ENCODE measurements around the gene PTS.
"Not testable (repeated sequence)": the region's sequence is repeated elsewhere in the genome, so short reads cannot be mapped to it uniquely, and the experiment has no call there.

PTS gene

GRCh38 chr11:112226062-112226830 lies at the start of gene PTS:
Gene PTS (plus strand): TSS chr11:112226428. CDS start chr11:112226444, 16 bp downstream.
- peak; percentile 64 to 72 for DNase-seq

DNA sequence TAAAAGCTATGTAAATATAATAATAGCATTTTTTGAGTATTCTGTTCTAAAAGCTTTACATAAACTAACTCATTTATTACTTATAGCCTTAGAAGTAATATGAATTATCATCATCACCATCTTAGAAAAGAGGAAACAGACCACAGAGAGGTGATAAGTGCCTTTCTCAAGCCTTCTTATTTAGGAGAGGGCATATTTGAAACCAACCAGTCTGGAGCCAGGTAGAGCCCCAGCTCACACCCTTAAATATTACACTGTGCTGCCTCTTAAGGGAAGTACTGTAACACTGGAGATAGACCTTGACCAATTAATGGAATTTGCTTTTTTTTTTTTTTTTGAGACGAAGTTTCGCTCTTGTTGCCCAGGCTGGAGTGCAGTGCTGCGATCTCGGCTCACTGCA lies 48.6 kb upstream of the PTS start:
- DNase-seq, result no peak

DNA sequence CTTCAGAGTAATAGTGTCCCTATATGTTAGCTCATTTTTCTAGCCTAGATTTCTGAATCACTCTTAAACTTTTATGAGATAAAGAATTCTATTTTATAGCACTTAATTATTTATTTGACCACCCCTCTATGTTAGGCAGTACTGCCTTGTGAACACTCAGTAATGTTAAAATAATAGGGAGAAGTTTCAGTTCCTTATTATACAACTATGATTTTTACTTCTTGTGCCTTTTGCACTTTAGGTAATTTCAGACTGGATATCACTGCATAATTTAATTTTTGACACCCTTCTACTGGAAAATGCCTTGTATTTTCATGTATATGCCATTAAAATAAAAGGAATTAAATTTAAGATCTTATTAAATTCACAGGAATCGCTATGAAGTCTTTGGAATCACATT lies 47.8 kb upstream of the PTS start:
- DNase-seq, result no peak

- no peak for DNase-seq
Measured at GRCh38 chr11:112178936-112179335, 47.3 kb upstream of the PTS start.

DNA sequence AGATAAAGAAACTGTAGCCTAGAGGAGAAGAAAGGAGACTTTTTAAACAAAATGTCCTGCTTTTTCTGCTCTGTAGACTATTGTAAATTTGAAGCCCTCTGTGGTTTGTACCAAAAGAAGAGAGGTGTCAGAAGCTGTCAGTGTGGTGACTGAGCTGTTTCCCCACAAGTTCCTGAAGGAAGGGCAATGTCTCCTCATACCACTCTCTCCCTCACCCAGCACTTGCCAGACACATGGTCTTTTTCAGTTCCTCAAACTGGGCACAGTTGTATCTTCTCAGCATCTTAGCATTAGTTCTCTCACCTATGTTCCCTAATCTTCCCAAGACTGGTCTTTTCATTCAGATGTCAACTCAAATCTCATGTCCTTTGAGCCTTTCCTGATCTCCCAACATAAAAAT lies 46.6 kb upstream of the PTS start:
- DNase-seq, result no peak

GRCh38 chr11:112182867-112183266 lies 43.4 kb upstream of the PTS start:
- DNase-seq, result no peak

DNA sequence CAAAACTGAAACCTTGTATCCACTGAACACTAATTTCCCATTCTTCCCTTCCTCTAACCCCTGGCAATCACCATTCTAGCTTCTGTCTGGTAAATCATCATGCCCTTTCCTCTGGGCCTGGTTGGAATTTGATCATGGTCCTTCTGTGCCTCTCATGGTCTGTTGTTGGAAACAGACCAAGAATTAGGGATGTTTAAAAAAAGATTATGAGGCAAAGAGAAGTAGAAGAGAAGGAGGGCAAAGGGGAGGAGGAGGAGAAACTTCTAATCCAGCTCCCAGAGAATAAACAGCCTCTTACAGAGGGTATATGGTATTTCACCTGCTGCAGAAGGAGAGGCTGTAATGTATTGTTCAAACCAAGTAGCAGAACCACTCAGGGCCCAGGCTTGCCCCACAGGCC lies 40.3 kb upstream of the PTS start:
- DNase-seq, result no peak

DNA sequence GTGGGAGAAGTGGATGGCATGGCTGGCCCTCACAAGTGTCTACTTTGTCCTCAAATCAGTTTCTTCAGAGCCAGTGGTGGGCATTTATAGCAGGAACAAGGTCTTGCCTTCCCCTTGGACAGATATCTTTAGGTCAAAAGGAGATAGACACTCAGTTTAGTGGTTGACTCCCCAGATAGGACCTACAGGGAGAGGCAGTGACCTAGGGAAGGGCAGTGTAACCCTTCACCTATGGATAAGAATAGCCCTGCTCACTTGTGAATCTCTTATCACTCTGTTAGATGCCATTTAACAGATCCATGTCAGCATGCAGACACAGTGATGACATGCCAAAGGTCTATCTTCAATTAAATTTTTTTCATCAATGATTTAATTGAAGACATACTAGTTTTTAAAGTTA lies 39.9 kb upstream of the PTS start:
- DNase-seq, result no peak

GRCh38 chr11:112195113-112195512 lies 31.1 kb upstream of the PTS start:
- not testable (repeated sequence) for DNase-seq

- DNase-seq, result no peak
Measured at GRCh38 chr11:112195951-112196351, 30.3 kb upstream of the PTS start.

GRCh38 chr11:112196519-112197087 lies 29.6 kb upstream of the PTS start:
- DNase-seq, result no peak

DNA sequence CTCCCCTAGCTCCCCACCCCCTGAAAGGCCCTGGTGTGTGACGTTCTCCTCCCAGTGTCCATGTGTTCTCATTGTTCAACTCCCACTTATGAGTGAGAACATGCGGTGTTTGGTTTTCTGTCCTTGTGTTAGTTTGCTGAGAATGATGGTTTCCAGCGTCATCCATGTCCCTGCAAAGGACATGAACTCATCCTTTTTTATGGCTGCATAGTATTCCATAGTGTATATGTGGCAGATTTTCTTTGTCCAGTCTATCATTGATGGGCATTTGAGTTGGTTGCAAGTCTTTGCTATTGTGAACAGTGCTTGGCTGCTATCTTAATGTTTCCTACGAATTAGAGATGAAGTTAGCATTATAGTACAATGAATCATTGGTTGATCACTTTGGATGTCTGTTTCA lies 27.1 kb upstream of the PTS start:
- DNase-seq, result not testable (repeated sequence)

DNA sequence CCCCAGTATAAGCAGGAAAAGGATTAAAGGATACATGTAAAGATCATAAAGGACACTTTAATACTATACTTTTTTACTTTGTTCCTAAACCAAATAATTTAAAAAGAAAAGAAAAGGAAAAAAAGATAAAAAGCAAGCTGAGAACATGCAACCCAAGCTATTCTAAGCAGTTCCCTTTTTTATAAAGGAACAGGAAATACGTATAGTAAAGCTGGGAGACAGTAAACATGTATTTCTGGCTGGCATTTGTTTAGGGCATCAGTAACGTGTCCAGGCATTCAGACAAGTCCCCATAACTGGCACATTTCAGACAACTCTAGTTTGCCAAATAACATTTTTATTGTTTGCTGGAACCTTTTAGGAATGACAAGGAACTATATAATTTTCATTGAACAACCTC lies 26.0 kb upstream of the PTS start:
- DNase-seq, result no peak

DNA sequence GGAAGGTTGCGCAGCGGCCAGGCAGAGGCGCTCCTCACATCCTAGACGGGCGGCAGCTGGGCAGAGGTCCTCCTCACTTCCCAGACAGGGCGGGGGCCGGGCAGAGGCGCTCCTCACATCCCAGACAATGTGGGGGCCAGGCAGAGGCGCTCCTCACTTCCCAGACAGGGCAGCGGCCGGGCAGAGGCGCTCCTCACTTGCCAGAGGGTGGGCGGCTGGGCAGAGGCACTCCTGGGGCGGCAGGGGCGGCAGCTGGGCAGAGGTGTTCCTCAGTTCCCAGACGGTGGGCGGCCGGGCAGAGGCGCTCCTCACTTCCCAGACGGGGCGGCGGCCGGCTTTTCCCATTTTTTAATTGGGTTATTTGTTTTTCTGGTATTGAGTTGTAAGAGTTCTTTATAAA lies 20.2 kb upstream of the PTS start:
- DNase-seq, result no peak

- no peak for DNase-seq
Measured at GRCh38 chr11:112210890-112211289, 15.3 kb upstream of the PTS start.

DNA sequence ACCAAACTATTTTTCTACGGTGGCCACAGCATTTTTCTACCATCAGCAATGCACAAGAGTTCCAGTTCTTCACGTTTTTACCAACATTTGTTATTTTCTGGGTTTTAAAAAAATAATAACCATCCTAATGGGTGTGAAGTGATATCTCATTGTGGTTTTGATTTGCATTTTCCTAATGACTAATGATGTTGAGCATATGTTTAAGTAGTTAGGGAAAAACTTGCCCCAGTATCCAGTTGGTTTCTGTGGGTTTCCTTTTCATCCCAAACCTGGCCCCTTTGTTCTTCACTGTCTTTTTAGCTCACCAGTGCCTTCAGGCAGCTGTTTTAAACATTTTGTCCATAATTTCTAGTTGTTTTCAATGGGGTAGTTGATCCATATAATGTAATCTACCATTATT lies 14.7 kb upstream of the PTS start:
- no peak for DNase-seq

DNA sequence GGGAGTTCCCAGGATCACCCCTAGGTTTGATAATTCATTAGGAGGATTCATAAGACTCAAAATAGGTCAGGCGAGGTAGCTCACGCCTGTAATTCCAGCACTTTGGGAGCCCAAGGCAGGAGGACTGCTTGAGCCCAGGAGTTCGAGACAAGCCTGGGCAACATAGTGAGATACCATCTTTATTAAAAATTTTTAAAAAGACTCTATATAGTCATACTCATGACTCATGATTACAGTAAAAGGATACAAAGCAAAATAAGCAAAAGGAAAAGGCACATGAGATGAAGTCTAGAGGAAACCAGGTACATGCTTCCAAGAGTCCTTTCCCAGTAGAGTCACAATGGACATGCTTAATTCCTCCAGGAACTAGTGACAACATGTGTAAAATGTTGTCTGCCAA lies 13.9 kb upstream of the PTS start:
- no peak for DNase-seq

DNA sequence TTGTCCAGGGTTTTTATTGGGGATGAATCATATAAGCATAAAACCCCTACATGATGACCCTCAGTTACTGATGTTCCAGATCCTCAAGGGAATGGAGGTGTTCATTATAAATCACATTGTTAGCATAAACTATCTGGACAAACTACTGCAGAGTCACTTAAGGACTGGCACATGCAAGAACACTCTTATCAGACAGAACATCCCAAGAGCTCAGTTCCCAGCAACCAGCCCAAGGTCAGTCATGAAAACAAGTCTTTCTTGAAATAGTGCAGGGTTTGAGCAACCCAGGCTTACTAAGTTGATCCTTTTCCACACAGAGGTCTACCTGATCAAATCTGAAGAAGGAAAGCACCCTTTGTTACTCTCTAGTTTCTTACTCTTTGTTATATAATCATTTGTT lies 13.5 kb upstream of the PTS start:
- no peak for DNase-seq

- DNase-seq, result no peak
Measured at GRCh38 chr11:112213753-112214152, 12.5 kb upstream of the PTS start.

- no peak for DNase-seq
Measured at GRCh38 chr11:112215621-112216020, 10.6 kb upstream of the PTS start.

GRCh38 chr11:112216561-112217105 lies 9.6 kb upstream of the PTS start:
- DNase-seq, result no peak

GRCh38 chr11:112219476-112220232 lies 6.6 kb upstream of the PTS start:
- peak; percentile 6 to 24 for DNase-seq

DNA sequence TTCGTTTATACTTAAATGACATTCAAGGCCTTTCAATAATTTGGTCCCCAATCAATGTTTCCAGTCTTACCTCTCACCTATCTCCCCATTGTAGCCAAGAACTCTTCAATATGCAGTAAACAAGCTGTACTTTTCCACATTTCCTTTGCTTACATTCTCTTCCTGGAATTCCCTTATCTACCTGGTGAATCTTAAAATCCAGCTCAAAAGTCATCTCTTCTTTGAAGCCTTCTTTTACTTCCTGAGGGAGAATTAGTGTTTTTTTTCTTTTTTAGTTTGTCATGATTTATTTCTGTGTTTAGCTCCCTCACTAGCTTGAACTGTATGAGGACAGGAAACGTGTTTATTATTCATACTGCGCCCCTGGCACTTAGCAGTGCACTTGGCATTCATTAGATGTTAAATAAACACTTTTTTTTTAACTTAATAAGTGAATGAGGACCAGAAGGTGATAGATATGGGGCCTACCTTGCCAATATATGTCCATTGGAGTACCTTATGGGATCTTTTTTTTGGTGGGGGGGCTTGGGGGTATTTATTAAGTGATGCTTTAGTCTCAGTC lies 4.9 kb upstream of the PTS start:
- DNase-seq, result no peak

- DNase-seq, result no peak
Measured at GRCh38 chr11:112222303-112222702, 3.9 kb upstream of the PTS start.

All from activated CD4-positive, alpha-beta T cell treated with anti-CD3 and anti-CD28 coated beads, Interleukin-2, amount 50 U/mL, for 4 hours (primary cell).